H7 (cell line): ENCODE data around the gene SDK1. TPM values are rescaled to one million over a fixed set of nuclear protein-coding genes. Genes with fewer than 3 reads are reported as not detected.

Experiments used
- DNase-seq: peaks from one replicate; pipeline ENCODE4 v3.0.0; 2012
- H3K27me3 ChIP-seq: 2 replicates; pipeline ENCODE4 v1.6.0; 2011; ENCODE audit warnings: mild to moderate bottlenecking, low read length; ENCODE audit not compliant: control insufficient read depth, insufficient read depth
- H3K36me3 ChIP-seq: replicated peaks from 2 replicates; pipeline ENCODE4 v1.5.1; 2011; ENCODE audit warnings: low read length; ENCODE audit not compliant: control insufficient read depth, insufficient read depth
- H3K4me3 ChIP-seq: 2 replicates; pipeline ENCODE4 v1.5.1; 2011; ENCODE audit warnings: low read depth, mild to moderate bottlenecking, control low read depth, low read length, moderate library complexity; ENCODE audit not compliant: insufficient read depth
- total RNA-seq: library from RNA; depleted of rRNA; stranded (reverse); fragments of >200 nt; shearing (Covaris generic); gene quantifications from 2 replicates; pipeline ENCODE4 v1.2.3, GENCODE V29; 2014

Gene SDK1
- total RNA-seq, 1 experiment from 2014 or later: 2.4 TPM

GRCh38 chr7:4166807-4167206, 865.8 kb downstream of the SDK1 start:
- DNase-seq: peak; percentile 72
- no peaks in the 10 kb centered on the region for H3K36me3 ChIP-seq

GRCh38 chr7:4167385-4167910, 866.4 kb downstream of the SDK1 start:
- no peaks in the 10 kb centered on the region for H3K36me3 ChIP-seq
- no peaks in the 10 kb centered on the region for H3K27me3 ChIP-seq
- no peak overlapping the region for H3K4me3 ChIP-seq
- no peak for DNase-seq

More at GRCh38 chr7:4166807-4167206, 865.8 kb downstream of the SDK1 start:
- H3K4me3 ChIP-seq: no peak overlapping the region
- no peaks in the 10 kb centered on the region for H3K27me3 ChIP-seq

GRCh38 chr7:4168041-4168440, 867.0 kb downstream of the SDK1 start:
- Histone ChIP-seq H3K27me3 (no peaks in the 10 kb centered on the region), H3K4me3 (no peak overlapping the region), H3K36me3 (no peaks in the 10 kb centered on the region)
- no peak for DNase-seq

- Histone ChIP-seq H3K36me3 (no peaks in the 10 kb centered on the region), H3K4me3 (no peak overlapping the region), H3K27me3 (no peaks in the 10 kb centered on the region)
- DNase-seq: peak; percentile 46
Measured at GRCh38 chr7:4168541-4168940, 867.5 kb downstream of the SDK1 start.

GRCh38 chr7:4169455-4169854, 868.4 kb downstream of the SDK1 start:
- H3K36me3 ChIP-seq: no peaks in the 10 kb centered on the region
- no peaks in the 10 kb centered on the region for H3K27me3 ChIP-seq
- peak; percentile 67 for DNase-seq
- no peak overlapping the region for H3K4me3 ChIP-seq

GRCh38 chr7:4170997-4171786, 870.1 kb downstream of the SDK1 start:
- Histone ChIP-seq H3K27me3 (no peaks in the 10 kb centered on the region), H3K4me3 (no peak overlapping the region), H3K36me3 (no peaks in the 10 kb centered on the region)
- DNase-seq: peak; percentile 56

GRCh38 chr7:4172883-4173282, 871.8 kb downstream of the SDK1 start:
- no peak overlapping the region for H3K4me3 ChIP-seq
- no peaks in the 10 kb centered on the region for H3K27me3 ChIP-seq
- DNase-seq: no peak
- no peaks in the 10 kb centered on the region for H3K36me3 ChIP-seq

- Histone ChIP-seq H3K4me3 (no peak overlapping the region), H3K36me3 (no peaks in the 10 kb centered on the region), H3K27me3 (no peaks in the 10 kb centered on the region)
- DNase-seq: no peak
Measured at GRCh38 chr7:4173615-4174014, 872.6 kb downstream of the SDK1 start.

- no peak for DNase-seq
- no peaks in the 10 kb centered on the region for H3K36me3 ChIP-seq
- no peak overlapping the region for H3K4me3 ChIP-seq
- H3K27me3 ChIP-seq: no peaks in the 10 kb centered on the region
Measured at GRCh38 chr7:4174016-4174415, 873.0 kb downstream of the SDK1 start.

- no peaks in the 10 kb centered on the region for H3K27me3 ChIP-seq
- no peak overlapping the region for H3K4me3 ChIP-seq
- H3K36me3 ChIP-seq: no peaks in the 10 kb centered on the region
- DNase-seq: peak; percentile 50
Measured at GRCh38 chr7:4174451-4174850, 873.4 kb downstream of the SDK1 start.

- no peaks in the 10 kb centered on the region for H3K27me3 ChIP-seq
- H3K4me3 ChIP-seq: no peak overlapping the region
- peak; percentile 43 for DNase-seq
- no peaks in the 10 kb centered on the region for H3K36me3 ChIP-seq
Measured at GRCh38 chr7:4174884-4175283, 873.8 kb downstream of the SDK1 start.

- peak; percentile 67 for DNase-seq
- Histone ChIP-seq H3K4me3 (no peak overlapping the region), H3K36me3 (no peaks in the 10 kb centered on the region), H3K27me3 (no peaks in the 10 kb centered on the region)
Measured at GRCh38 chr7:4175346-4175973, 874.4 kb downstream of the SDK1 start.

GRCh38 chr7:4177001-4177400, 875.9 kb downstream of the SDK1 start:
- no peaks in the 10 kb centered on the region for H3K36me3 ChIP-seq
- H3K4me3 ChIP-seq: no peak overlapping the region
- no peak for DNase-seq
- H3K27me3 ChIP-seq: no peaks in the 10 kb centered on the region

- no peak for DNase-seq
- H3K27me3 ChIP-seq: no peaks in the 10 kb centered on the region
- H3K36me3 ChIP-seq: no peaks in the 10 kb centered on the region
- no peak overlapping the region for H3K4me3 ChIP-seq
Measured at GRCh38 chr7:4178416-4178815, 877.4 kb downstream of the SDK1 start.
